ENCODE results near the gene NRROS.
"Not testable (repeated sequence)": the region's sequence is repeated elsewhere in the genome, so short reads cannot be mapped to it uniquely, and the experiment has no call there.

Gene NRROS

DNA sequence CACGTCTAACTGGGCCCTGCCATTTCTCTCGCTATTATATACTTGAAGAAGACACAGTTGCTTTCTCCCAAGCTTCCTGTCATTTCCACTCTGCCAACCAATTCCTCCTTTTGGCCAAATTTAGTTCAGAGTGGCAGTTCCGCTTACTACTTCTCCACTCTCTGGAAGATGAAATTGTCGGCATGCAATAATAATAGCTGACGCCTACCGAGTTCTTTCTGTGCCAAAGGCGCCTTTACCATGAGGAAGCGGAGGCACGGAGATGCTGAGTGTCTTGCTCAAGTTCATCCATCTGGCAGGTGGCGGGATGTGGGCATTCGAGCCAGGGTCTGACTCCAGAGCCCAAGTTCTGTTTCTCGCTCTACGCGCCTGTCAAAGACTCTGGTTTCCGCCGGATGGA lies 14.6 kb upstream of the NRROS start:
- no peak for DNase-seq (ENCODE audit: low read depth)

DNA sequence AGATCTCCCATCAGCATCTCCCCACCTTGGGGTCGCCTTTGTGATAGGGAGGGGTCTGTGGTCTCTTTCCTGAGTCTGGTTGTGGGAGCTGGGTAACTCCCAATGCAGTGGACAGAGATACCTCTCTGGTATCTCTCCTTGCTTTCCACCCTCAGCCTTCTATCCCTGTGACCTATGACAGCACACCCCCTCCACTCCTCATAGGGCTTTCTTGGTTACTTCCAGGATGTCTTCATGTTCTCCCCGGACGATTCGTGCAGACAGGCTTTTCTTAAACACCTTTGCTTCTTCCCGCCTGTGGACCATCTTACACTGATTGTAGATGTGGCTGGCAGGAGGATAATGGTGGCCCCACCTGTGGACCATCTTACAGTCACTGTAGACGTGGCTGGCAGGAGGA lies 14.2 kb upstream of the NRROS start:
- DNase-seq (ENCODE audit: low read depth), result no peak

DNA sequence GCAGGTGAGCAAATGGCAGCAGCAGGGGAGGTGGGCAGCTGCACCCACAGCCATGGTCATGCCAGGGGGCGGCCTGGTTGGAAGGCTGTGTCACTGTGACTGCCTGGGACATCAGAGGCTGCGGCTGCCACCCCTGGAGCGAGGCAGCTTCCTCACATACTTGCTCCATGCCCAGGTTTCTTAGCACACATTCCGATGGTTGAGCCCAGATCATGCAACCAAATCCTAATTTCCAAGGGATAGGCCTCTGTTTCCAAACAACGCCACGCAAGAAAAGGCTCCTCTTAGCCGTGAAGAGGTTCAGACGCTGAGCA lies 11.6 kb upstream of the NRROS start:
- DNase-seq (ENCODE audit: low read depth), result no peak

DNA sequence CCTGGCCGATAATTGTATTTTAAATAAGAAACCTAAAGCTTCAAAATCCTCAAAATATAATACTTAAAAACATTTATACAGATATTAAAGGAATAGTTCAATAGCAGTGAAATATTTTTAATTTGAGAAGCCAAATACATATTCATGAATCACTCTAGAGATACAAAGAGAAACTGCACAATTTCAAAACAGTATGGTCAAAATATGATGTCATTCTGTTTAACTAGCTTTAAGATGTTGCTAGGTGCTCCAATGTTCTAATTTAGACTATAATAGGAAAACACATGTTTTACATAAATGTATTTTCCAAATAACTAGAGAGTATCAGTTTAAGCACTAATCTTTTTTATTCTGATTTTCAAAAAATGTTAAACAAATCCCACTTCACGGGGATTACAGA lies 10.3 kb upstream of the NRROS start:
- DNase-seq (ENCODE audit: low read depth), result no peak

DNA sequence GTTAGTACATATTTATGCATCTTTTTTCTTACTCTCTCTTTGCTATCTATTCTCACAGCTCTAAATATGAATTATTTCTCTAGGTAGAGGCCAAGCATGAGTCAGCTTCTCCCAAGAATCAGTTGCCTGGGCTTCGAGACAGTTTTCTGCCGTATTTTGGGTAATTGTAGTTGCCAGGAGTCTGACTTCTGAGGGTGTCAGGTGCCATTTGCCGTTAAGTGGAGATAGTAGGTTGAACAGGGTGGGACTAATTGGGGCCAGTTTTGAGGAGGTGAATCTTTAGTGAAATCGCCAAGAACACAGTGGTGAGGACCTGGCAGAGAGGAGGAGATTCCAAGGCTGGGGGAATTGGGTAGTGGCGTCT lies 7.8 kb upstream of the NRROS start:
- no peak for DNase-seq (ENCODE audit: low read depth)

DNA sequence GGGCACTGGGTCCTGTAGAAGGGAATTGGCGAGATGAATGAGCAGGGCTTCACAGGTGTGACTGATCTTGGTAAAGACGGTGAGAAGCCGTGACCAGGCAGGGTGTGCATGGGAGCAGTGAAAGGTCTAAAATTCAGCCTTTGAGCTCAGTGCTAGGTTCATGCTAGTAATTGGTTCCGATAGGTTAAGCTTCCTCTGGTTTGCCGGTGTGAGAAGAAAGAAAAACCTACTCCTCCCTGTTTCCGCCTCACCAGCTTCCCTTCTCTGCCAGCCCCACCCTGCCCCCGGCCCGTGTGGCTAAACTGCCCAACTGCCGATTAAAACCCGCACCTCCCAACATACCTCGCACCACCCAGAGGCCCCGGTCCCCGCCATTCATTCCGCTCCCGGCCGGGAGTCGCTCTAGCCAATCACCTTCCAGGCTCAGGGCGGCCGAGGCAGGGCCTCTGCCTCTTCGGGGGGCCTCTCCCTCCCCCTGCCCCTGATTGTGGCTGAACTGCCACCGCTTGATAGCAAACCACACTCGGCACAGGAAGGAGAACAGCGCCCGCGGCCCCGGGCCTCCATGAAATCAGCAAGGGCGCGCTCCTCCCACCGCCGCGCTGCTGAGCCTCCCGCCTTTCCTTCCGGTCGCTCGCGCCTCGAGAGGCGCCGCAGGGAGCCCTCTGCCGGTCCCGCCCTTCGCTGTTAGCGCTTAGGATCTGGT lies 7.3 kb upstream of the NRROS start:
- DNase-seq (ENCODE audit: low read depth), result peak; percentile 75

DNA sequence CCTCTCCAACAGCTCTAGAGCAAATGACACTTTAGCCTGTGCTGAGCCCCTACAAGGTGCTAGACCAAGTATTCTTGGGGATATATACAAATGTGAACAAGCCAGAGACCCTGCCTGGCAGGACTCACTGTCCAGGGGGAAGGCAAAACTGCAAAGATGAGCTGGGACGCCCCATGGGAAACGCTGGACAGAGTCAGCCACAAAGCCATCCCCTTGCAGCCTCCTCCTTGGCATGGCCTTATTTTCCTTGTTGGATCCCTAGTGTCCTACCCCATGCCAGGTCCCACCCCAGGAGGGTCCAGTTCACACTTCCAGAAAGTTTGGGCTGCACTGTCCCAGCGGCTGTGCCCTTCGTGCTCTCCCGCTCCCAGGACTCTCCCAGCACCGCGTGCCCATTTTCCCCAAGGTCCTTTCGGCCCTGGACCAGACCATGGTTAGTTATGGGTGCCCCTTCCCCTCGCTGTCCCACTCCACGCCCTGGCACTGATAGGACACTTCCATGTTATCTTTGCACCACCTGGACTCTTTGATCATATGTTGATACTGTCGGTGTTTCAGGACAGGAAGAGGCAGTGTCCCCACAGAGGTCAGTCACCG lies 5.8 kb upstream of the NRROS start:
- DNase-seq (ENCODE audit: low read depth), result no peak

DNA sequence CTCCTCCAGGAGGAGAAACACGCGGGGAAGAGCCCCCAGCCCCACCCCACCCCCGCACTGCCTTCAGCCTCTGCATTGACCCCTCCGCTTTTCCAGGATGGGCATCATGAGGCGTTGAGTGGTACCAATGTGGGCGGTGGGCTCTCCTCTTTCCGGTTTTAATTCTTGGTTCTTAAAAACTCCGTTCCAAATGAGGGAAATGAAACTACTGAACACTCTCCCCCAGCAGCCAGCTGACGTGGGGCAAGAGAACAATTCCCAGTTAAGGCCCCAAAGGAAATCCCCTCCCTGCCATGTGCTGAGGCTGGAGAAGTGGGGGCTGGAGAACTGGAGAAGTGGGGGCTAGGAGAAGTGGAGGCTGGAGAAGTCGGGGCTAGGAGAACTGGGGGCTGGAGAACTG lies 5.3 kb upstream of the NRROS start:
- DNase-seq (ENCODE audit: low read depth), result no peak

DNA sequence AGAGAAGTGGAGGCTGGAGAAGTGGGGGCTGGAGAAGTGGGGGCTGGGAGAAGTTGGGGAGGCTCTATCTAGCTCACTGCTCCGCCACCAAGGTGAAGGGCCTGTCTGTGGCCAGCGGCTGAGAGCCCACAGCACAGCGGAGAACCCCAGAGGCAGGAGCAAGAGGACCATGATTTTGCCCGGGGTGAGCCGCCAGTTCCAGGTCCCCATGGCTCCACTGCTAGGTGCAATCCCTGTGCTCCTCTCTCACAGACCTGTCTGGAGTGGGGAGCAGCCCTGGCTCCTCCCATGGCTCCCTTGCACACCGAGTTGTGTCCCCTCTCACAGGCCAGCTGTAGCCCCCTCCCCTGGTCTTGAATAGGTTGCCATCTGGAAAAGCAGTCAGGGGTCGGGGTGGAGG lies 4.7 kb upstream of the NRROS start:
- no peak for DNase-seq (ENCODE audit: low read depth)

DNA sequence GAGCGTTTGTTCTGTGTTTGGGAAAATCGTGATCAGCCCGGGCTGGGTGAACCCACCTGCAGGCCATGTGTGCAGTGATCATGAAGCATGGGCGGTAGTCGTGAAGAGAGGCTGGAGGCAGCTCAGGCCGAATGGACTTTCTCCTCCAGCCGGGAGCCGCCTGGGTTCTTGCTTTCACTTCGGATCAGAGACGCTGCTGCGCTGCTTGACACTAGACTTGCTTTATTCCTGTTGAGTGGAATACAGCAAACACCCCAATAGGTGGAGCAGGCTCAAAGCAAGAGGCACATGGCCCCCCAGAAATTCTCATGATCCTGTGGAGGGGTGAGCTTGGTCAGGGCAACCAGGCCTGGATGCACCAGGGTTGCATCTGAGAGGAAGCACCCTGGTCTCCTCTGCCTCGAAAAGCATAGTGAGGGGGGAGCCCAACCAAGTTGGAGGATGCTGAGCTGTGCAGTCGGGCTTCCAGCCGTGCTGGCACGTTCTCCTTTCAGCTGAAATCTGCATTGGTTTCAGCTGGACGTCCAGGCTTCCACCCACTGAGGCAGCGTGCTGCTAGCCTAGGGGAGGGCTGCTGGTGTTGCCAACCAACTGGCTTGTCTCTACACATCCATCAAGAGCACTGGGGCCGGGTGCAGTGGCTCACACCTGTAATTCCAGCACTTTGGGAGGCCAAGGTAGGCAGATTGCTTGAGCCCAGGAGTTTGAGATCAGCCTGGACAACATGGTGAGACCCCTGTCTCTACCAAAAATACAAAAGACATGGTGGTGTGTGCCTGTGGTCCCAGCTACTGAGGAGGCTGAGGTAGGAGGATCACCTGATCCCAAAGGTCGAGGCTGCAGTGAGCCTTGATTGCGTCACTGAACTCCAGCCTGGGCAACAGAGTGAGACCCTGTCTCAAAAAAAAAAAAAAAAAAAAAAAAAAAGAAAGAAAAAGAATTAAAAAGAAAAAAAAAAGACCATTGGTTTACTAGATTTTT lies 2.8 kb upstream of the NRROS start:
- no peak for DNase-seq (ENCODE audit: low read depth)

DNA sequence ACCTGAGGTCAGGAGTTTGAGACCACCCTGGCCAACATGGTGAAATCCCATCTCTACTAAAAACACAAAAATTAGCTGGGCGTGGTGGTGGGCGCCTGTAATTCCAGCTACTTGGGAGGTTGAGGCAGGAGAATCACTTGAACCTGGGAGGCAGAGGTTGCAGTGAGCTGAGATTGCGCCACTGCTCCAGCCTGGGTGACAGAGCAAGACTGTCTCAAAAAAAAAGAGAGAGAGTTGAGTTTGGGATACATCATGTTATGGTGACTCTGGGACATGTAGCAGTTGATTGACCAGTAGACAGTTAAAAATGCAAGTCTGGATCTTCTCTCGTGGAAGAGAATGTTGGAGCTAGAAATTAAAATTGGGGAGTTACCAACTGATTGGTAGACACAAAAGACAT lies 1.6 kb upstream of the NRROS start:
- not testable (repeated sequence) for DNase-seq (ENCODE audit: low read depth)

DNA sequence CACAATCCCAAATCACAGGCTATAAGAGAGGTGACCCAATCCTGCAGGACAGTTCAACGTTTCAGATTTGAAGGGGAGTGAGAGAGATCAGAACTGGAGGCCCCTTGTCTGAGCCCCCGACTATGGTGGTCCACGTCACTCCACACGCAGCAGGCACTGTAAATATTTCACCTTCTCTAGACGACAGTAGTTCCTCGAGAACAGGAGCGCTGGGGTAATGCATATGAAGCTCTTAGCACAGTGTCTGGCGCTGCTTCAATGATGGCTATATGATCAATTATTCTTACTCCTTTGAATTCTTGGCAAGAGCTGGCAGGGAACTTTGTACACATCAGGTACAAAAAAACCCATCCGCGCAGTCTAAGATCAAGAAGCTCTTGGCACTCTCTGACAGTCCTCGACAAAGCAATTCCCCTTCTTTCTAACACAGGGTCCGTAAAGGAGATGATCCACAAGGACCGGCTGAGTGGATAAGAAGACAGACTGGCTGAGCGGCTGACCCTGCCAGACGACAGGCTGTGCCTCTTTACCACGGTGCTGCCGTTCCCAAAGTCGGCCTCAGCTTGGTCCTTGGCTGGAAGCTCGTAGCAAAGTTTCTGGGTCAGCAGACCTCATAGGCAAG lies 522 bp upstream of the NRROS start:
- no peak for DNase-seq (ENCODE audit: low read depth)

DNA sequence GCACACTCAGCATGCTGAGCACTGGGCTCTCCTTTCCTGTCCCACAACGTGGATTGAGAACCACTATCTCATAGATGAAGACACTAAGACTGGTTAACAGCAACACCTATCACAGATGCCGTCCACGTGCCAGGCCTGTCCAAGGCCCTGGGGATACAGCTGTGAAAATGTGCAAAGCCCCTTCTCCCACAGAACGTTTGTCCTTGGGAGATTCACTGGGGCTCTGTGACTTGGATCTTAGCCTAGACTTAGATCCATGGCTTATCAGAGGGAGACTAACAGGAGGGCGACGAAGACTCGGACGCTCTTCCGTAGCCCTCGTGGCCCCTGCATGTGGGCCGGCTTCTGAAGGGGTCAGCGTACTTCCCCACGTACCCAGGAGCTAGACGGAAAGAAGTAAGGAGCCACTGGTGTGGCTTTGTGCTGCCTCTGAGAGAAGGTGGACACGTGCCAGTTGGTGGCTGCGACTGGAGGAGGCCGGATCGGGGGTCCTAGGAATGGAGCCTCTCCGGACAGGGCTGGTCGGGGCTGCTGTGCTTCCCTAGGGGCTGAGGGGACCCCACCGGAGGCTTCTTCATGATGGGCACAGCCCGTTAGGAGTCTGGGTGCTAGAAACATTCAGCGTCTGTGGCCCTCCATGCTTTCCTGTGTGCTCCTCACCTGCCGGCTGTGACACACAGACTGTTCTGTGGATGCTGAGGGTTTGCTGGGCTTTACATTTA lies 964 bp downstream of the NRROS start:
- DNase-seq (ENCODE audit: low read depth), result no peak

DNA sequence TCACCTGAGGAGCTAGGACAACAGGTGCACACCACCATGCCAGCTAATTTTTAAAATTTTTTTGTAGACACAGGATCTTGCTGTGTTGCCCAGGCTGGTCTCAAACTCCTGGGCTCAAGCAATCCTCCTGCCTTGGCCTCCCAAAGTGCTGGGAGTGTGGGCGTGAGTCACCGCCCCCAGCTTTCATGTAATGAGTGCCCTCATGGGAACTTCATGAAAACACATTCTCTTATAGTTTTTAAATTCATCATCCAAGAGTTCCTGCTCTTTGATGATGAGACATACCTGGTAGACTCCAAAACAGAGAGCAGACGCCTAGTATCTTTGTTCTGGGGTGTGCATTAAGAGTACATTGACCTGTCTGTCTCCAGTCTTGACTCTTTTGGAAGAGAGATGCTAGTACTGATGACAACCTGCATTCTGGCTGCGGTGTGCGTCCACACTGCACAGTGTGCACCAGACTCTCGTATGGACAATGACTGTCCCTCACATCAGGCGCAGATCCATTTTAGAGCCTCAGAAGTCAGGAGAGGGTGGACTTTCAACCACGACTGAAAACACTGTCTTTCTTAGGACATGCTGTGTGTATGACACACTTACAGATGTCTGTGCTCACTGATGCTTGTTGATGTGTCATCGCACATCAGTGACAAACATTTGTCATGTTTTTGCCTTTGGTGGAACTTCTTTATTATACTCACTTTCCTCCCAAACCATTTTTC lies 2.0 kb downstream of the NRROS start:
- peak; percentile 36 for DNase-seq (ENCODE audit: low read depth)

DNA sequence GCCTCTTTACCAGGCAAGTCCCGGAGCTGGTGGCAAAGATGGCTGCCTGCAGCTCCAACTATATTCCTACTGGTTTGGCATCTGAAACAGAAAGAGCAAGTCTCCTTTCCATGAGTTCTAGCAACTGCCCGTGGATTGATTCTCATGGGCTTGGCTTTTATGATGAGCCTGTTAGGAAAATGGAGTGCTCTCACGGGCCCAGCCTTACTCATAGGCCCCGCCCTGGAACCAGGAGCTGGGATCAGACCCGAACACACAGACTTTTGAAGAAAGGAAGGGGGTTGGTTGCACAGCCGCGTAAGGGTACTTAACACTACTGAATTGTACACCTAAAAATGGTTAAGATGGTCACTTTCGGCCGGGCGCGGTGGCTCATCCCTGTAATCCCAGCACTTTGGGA lies 2.9 kb downstream of the NRROS start:
- DNase-seq (ENCODE audit: low read depth), result no peak

DNA sequence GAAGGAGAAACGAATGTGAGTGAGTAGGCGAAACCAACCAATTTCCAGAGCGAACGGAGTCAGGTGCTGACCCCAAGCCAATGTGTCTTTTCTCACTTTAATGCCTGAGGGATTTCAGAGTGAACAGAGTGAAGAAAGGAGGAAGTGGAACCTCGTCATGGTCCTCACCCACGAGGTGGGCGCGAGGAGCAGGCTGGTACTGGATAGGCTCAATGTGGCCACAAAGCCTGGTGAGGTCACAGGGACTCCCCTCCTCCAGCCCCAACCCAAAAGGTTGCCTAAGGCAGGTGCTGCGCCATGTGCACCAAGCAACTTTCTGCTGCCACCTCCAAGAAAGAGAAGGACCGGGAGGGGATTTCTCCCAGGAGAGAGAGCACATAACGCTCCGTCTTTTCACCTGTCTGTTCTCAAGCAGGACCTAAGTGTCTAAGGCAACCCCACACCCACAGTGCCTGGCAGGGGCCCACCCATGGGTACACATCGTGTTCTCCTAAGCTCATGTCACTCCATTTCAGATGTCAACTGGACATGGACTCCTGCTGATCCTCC lies 3.8 kb downstream of the NRROS start:
- DNase-seq (ENCODE audit: low read depth), result no peak

DNA sequence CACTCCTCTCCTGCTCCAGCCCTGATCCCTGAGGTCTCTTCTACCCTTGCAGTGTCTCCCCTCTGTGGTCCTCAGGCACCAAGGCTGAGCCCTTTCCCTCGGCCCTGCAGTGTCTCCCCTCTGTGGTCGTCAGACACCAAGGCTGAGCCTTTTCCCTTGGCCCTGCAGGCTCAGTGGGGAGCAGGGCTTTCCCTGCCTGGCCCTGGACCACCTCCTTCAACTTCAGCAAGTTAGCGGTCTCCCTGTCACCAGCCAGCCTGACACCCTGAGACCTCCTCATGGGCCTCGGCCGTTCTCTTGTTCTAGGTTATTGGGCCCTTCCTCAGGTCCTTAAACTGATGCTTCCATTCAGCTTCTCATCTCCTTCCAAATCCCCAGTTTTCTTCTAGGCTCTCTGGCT lies 4.3 kb downstream of the NRROS start:
- no peak for DNase-seq (ENCODE audit: low read depth)

DNA sequence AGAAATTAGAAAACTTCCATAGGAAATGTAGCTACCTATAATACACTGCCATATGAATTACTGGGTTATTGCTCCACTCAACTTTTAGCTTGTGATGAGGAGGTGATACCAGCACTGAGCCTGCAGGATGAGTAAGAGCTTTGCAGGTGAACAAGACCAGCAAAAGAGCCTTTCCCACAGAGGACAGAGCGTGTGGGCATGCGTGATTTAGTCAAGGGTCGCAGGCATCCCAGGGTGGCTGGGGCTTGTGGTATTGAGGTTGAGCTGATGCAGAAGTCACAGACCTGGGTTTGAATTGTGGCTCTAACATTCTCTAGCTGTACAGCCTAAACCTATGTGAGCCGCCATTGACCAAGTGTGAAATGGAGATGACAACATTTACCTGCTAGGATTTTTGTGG lies 5.6 kb downstream of the NRROS start:
- no peak for DNase-seq (ENCODE audit: low read depth)

DNA sequence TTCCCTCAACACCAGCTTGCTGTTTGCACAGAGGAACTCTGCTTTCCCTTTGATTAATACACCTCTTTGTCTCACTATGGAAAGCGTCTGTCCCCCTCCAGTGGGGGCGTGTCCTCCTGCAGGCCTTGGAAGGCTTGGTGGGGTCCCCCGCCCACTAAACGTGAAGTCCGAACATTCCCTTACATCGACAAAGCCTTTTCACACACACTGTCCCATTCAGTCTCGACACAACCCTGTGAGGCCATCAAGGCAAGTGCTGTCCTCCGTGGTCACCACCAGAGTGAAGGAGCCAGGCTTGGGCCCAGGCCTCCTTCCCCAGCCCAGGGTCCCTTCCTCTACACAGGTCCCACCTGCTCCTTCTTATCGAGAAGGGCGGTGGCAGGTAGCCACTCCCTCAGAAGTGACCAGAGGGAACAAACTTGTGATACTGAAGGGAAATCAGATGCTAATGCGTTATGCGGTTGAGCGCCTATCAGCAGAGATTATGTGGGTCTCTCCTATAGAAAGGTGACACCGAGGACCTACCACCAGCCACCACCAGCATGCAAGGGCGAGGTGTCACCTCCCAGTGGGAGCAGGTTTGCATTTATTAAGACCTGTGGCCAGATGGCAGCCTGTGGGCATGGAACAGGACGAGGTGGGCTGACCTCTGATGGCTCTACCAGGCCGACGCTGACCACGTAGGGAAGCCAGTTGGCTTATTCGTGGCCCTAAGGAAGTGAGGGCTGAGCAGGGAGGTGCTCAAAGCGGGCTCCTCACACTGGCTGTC lies 6.6 kb downstream of the NRROS start:
- no peak for DNase-seq (ENCODE audit: low read depth)

DNA sequence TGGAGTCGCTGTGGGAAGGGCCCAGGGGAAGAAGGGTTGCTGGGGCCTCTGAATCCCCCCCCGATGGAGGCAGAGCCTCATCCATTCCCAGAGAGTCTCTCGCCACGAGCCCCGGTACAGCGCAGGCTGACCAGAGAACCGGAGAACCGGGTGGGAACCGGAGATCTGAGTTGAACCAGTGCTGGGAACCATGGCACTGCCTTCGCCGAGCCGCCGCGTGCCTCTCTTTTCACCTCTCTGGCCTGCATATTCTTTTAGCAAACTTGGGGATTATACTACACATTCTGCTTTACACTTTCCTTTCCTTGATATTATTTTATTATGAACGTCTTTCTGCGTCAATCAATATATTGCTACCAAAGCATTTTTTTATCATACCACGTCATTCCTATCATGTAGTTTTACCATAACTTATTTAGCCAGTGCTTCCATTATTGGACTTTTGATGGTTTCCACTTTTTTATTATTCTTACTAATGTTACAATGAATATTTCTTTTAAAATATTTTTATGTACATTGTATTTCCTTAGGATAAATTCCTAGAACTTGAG lies 7.2 kb downstream of the NRROS start:
- DNase-seq (ENCODE audit: low read depth), result no peak

Data from stimulated activated CD4-positive, alpha-beta T cell treated with anti-CD3 and anti-CD28 coated beads, Interleukin-2, amount 100 ng/mL, for 4 hours (primary cell).